ENCODE measurements around the gene ZDHHC1. TPM values are rescaled to one million over a fixed set of nuclear protein-coding genes. Genes with fewer than 3 reads are reported as not detected.

ZDHHC1 gene
- total RNA-seq, 2 experiments from 2014 or later = 0.36 to 0.40 TPM

- H3K4me1 Mint-ChIP-seq = peaks cover 20% of the 10 kb centered on the region
- no peaks in the 10 kb centered on the region for H3K27me3 Mint-ChIP-seq
- DNase-seq = no peak
- POLR2A ChIA-PET = interaction anchor here (0.9 kb wide), 1 partner anchor 24 kb away, joined by 4 read pairs; the partner anchor contains the start of gene ATP6V0D1
- H3K27ac Mint-ChIP-seq = no peak overlapping the region
- H3K4me3 Mint-ChIP-seq = no peak overlapping the region
- no peaks in the 10 kb centered on the region for H3K36me3 Mint-ChIP-seq
- no peak for ATAC-seq (ENCODE audit: low read depth)
- H3K9me3 Mint-ChIP-seq = no peaks in the 10 kb centered on the region
Measured at GRCh38 chr16:67456391-67457081, 40.3 kb upstream of the ZDHHC1 start.

GRCh38 chr16:67454852-67455251 is 38.6 kb upstream of the ZDHHC1 start:
- H3K27ac Mint-ChIP-seq = no peak overlapping the region
- peaks cover 20% of the 10 kb centered on the region for H3K4me1 Mint-ChIP-seq
- H3K4me3 Mint-ChIP-seq = no peak overlapping the region
- no peaks in the 10 kb centered on the region for H3K27me3 Mint-ChIP-seq
- no peaks in the 10 kb centered on the region for H3K9me3 Mint-ChIP-seq
- ATAC-seq (ENCODE audit: low read depth) (no peak), DNase-seq (no peak)
- POLR2A ChIA-PET = no interaction called here
- H3K36me3 Mint-ChIP-seq = peaks cover 3% of the 10 kb centered on the region

DNA sequence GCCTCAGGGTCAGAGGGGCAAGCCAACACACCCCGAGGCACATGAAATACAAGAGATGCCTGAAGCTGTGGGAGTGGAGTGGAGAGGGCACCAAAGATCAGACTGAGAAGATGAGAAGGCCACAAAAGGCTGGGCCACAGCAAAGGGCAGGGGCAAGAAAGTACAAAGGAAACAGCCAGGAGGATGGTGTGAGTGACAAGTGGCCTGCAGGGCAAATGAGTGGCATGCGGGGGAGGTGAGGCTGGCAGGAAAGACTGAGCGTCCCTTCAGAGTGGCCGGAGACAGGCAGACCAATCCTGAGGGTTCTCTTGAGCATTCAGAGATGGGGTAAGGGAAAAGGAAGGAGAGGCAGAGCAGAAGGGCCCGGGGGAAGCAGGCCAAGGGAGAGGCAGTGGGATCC is 37.8 kb upstream of the ZDHHC1 start:
- Mint-ChIP-seq H3K9me3 (no peaks in the 10 kb centered on the region), H3K27ac (no peak overlapping the region), H3K4me1 (peaks cover 20% of the 10 kb centered on the region), H3K27me3 (no peaks in the 10 kb centered on the region), H3K4me3 (no peak overlapping the region), H3K36me3 (peaks cover 3% of the 10 kb centered on the region)
- DNase-seq = no peak
- POLR2A ChIA-PET = no interaction called here
- ATAC-seq (ENCODE audit: low read depth) = no peak

- H3K9me3 Mint-ChIP-seq = no peaks in the 10 kb centered on the region
- DNase-seq (no peak), ATAC-seq (ENCODE audit: low read depth) (no peak)
- H3K4me3 Mint-ChIP-seq = no peak overlapping the region
- H3K27me3 Mint-ChIP-seq = no peaks in the 10 kb centered on the region
- H3K27ac Mint-ChIP-seq = no peak overlapping the region
- POLR2A ChIA-PET = no interaction called here
- H3K4me1 Mint-ChIP-seq = peaks cover 13% of the 10 kb centered on the region
- peaks cover 3% of the 10 kb centered on the region for H3K36me3 Mint-ChIP-seq
Measured at GRCh38 chr16:67451704-67452435, 35.6 kb upstream of the ZDHHC1 start.

GRCh38 chr16:67451061-67451703 is 34.9 kb upstream of the ZDHHC1 start:
- no peaks in the 10 kb centered on the region for H3K27me3 Mint-ChIP-seq
- H3K36me3 Mint-ChIP-seq = peaks cover 6% of the 10 kb centered on the region
- peaks cover 7% of the 10 kb centered on the region for H3K4me1 Mint-ChIP-seq
- H3K9me3 Mint-ChIP-seq = no peaks in the 10 kb centered on the region
- DNase-seq (no peak), ATAC-seq (ENCODE audit: low read depth) (no peak)
- peak overlapping the region; percentile 54 for H3K27ac Mint-ChIP-seq
- POLR2A ChIA-PET = no interaction called here
- no peak overlapping the region for H3K4me3 Mint-ChIP-seq

DNA sequence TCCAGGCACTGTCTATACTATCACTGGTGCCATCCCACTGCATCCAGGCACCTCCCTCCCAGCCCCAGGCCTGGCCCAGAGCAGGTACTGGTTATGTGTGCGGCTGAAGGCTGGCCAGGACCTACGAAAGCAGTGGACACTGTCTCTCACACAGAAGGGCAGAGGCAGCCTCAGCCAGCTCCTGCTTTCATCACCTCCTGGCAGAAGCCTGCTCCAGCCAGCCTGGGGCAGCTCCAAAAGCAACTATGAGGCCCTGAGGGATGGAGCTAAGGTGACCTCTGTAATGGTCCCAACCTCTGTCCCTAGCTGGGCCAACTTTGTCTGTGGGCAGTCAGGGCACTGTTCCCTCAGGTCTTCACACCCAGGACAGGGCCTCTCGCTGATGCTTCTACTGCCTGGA is 33.5 kb upstream of the ZDHHC1 start:
- no peak overlapping the region for H3K27ac Mint-ChIP-seq
- no peaks in the 10 kb centered on the region for H3K27me3 Mint-ChIP-seq
- no peak for DNase-seq
- no peak for ATAC-seq (ENCODE audit: low read depth)
- POLR2A ChIA-PET = no interaction called here
- H3K4me1 Mint-ChIP-seq = no peaks in the 10 kb centered on the region
- H3K4me3 Mint-ChIP-seq = no peak overlapping the region
- H3K9me3 Mint-ChIP-seq = no peaks in the 10 kb centered on the region
- H3K36me3 Mint-ChIP-seq = peaks cover 6% of the 10 kb centered on the region

DNA sequence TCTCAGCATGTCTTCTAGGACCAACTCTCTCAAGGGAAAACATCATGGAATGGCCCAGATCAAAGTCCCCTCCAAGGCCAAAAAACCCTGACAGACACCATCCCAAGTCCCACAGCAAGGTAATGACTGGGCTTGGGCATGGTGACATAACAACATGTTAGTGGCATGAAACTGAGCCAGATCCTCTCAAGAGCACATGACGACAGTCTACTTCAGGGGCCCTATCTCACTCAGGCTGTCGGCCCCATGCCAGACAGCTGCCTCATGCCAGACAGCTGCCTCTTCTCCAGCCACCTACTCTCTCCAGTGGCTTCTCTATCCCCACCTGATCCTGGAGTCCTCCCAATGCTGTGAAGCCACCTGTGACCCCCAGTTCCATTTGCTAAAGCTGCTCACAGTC is 33.1 kb upstream of the ZDHHC1 start:
- H3K4me1 Mint-ChIP-seq = no peaks in the 10 kb centered on the region
- ATAC-seq (ENCODE audit: low read depth) (no peak), DNase-seq (no peak)
- POLR2A ChIA-PET = no interaction called here
- H3K9me3 Mint-ChIP-seq = no peaks in the 10 kb centered on the region
- no peak overlapping the region for H3K27ac Mint-ChIP-seq
- peaks cover 6% of the 10 kb centered on the region for H3K36me3 Mint-ChIP-seq
- no peak overlapping the region for H3K4me3 Mint-ChIP-seq
- no peaks in the 10 kb centered on the region for H3K27me3 Mint-ChIP-seq

DNA sequence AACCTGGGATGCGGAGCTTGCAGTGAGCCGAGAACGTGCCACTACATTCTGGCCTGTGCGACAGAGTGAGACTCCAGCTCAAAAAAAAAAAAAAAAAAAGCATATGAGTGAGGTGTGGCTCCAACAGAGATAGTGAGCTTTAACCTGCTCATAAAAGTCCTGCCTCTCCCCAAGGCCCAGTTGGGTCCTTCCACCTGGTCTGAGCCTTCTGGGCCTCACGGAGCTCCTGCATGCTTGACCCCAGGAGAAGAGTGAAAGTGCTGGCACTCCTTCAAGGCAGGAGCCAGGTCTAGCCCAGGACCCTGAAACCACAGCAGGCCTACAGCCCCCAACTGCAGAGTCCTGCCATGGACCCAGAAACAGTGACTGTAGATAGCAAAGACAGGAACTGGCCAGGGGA is 32.3 kb upstream of the ZDHHC1 start:
- H3K9me3 Mint-ChIP-seq = no peaks in the 10 kb centered on the region
- H3K4me3 Mint-ChIP-seq = no peak overlapping the region
- no peak for DNase-seq
- peaks cover 6% of the 10 kb centered on the region for H3K36me3 Mint-ChIP-seq
- no peak overlapping the region for H3K27ac Mint-ChIP-seq
- H3K27me3 Mint-ChIP-seq = no peaks in the 10 kb centered on the region
- H3K4me1 Mint-ChIP-seq = no peaks in the 10 kb centered on the region
- ATAC-seq (ENCODE audit: low read depth) = no peak
- POLR2A ChIA-PET = interaction anchor here (0.6 kb wide), 1 partner anchor 298 kb away, joined by 3 read pairs; the partner anchor contains the start of gene B3GNT9

- Mint-ChIP-seq H3K4me3 (no peak overlapping the region), H3K36me3 (peaks cover 6% of the 10 kb centered on the region), H3K27ac (no peak overlapping the region), H3K4me1 (no peaks in the 10 kb centered on the region), H3K27me3 (no peaks in the 10 kb centered on the region), H3K9me3 (no peaks in the 10 kb centered on the region)
- POLR2A ChIA-PET = no interaction called here
- DNase-seq (peak; percentile 76), ATAC-seq (ENCODE audit: low read depth) (peak; percentile 74)
Measured at GRCh38 chr16:67447508-67448076, 31.3 kb upstream of the ZDHHC1 start.

- Mint-ChIP-seq H3K27me3 (no peaks in the 10 kb centered on the region), H3K4me1 (peaks cover under 1% of the 10 kb centered on the region), H3K9me3 (no peaks in the 10 kb centered on the region), H3K27ac (peak overlapping the region; percentile 21), H3K36me3 (peaks cover 6% of the 10 kb centered on the region), H3K4me3 (no peak overlapping the region)
- no peak for DNase-seq
- POLR2A ChIA-PET = no interaction called here
- ATAC-seq (ENCODE audit: low read depth) = no peak
Measured at GRCh38 chr16:67446968-67447507, 30.8 kb upstream of the ZDHHC1 start.

DNA sequence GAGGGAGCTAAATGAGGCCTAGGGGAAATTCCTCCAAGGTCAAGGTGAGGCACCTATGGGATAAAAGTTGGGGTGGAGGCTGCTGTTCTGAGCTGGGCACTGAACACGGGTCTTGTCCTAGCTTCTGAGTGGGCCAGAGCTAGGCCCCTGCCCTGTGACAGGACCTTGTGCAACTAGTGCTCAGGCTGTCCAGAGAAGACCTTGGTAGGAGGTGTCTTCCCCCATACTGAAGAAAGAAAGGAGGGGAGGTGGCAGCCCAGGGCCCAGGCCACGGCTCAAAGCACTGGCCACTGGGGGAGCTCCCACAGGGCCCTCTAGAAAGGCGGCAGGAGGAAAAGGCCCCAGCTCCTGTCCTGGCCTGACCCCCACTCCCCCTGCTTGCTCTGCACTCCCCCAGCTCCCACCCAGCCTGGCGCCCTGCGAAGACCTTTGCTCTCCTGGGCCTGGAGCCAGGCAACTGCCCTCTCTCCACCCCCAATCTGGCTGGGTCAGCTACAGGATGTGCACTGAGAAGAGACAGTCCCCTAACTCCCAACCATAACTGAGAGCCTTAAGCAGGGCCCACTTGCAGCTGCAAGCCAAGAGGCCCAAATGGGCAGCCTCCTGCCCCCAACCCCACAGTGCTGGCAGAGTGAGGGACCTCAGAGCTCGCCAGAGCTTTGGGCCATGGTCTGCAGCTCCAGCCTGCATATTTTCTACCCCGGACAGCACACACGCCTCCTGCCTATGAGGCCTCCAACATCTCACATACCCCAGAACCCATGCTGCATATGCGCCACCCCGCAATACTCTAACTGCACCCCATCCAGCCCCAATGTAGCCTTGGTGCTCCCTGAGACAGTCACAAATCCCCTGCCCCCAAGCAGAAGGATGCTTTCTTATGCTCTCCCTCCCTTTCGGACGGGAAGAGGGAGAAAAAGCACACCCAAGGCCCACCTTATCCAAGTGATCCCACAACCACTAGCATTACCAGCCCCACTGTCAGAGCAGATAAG is 29.9 kb upstream of the ZDHHC1 start:
- Mint-ChIP-seq H3K27me3 (no peaks in the 10 kb centered on the region), H3K9me3 (no peaks in the 10 kb centered on the region), H3K4me1 (peaks cover 2% of the 10 kb centered on the region), H3K4me3 (no peak overlapping the region), H3K36me3 (peaks cover 6% of the 10 kb centered on the region), H3K27ac (no peak overlapping the region)
- POLR2A ChIA-PET = no interaction called here
- DNase-seq (no peak), ATAC-seq (ENCODE audit: low read depth) (no peak)

GRCh38 chr16:67445441-67445912 is 29.2 kb upstream of the ZDHHC1 start:
- Mint-ChIP-seq H3K36me3 (peaks cover 4% of the 10 kb centered on the region), H3K27ac (no peak overlapping the region), H3K4me3 (no peak overlapping the region), H3K27me3 (no peaks in the 10 kb centered on the region), H3K4me1 (peaks cover 2% of the 10 kb centered on the region), H3K9me3 (no peaks in the 10 kb centered on the region)
- POLR2A ChIA-PET = no interaction called here
- DNase-seq = no peak
- ATAC-seq (ENCODE audit: low read depth) = no peak

All from activated naive CD8-positive, alpha-beta T cell treated with anti-CD3 and anti-CD28 coated beads, Interleukin-2, amount 10 ng/mL, durations not matched to agents 7 days and 5 days (primary cell).